Measurements from ENCODE around the gene ANAPC13. TPM values are rescaled to one million over a fixed set of nuclear protein-coding genes. Genes with fewer than 3 reads are reported as not detected.

Gene ANAPC13
- total RNA-seq, 2 experiments from 2014 or later: 29.8 to 50.6 TPM

- Histone ChIP-seq H3K27ac (ENCODE audit: low read depth, low read length, poor library complexity, severe bottlenecking) (peak overlapping the region; percentile 69), H3K4me1 (ENCODE audit: insufficient read depth, low read length, poor library complexity, severe bottlenecking) (peaks cover 62% of the 10 kb centered on the region), H3K4me2 (ENCODE audit: low read length) (peak overlapping the region; percentile 71), H3K9me2 (ENCODE audit: insufficient read depth, low read length) (no peaks in the 10 kb centered on the region), H3K9me3 (ENCODE audit: low read length) (0 out of 2 replicates have a peak, but pooled peaks cover 5% of the 10 kb centered on the region), H2AFZ (ENCODE audit: low read length) (peak overlapping the region; percentile 18; the same call in 1 of the 2 replicates), H3K79me2 (ENCODE audit: insufficient read depth, low read depth, low read length) (no peaks in the 10 kb centered on the region), H3K36me3 (ENCODE audit: insufficient read depth, low read length) (no peaks in the 10 kb centered on the region), H3K4me3 (ENCODE audit: low read depth, low read length, poor library complexity, severe bottlenecking) (no peak overlapping the region), H4K20me1 (ENCODE audit: insufficient read depth, low read length) (no peaks in the 10 kb centered on the region)
- no peak for TF ChIP-seq EZH2phosphoT487 (IDR thresholded peaks at IDR 0.05; ENCODE audit: borderline replicate concordance, low read depth, low read length)
- TF ChIP-seq CTCF (conservative IDR thresholded peaks at IDR 0.05; ENCODE audit: low read length): no peak
- no TSS peak for BruUV-seq (replicated peaks)
- CTCF ChIA-PET (ENCODE audit: unreplicated experiment): interaction anchor here (0.8 kb wide), 1 partner anchor 14 kb away, joined by 3 read pairs; no protein-coding TSS in a partner anchor
- intact Hi-C loops (cut with micrococcal nuclease; ENCODE audit: unreplicated experiment): no loop called here
- POLR2A ChIA-PET: interaction anchor here (0.7 to 1.4 kb wide), 6 partner anchors 11 to 195 kb away, joined by 3 to 5 read pairs (median 4); no protein-coding TSS in a partner anchor
- DNase-seq (ENCODE audit: low spot score): peak; percentile 19
Observed at GRCh38 chr3:134432236-134432635, 53.5 kb downstream of the ANAPC13 start.

GRCh38 chr3:134430950-134431445 lies 54.8 kb downstream of the ANAPC13 start:
- Histone ChIP-seq H3K4me3 (ENCODE audit: low read depth, low read length, poor library complexity, severe bottlenecking) (peak overlapping the region; percentile 4), H3K9me2 (ENCODE audit: insufficient read depth, low read length) (no peaks in the 10 kb centered on the region), H3K36me3 (ENCODE audit: insufficient read depth, low read length) (no peaks in the 10 kb centered on the region), H3K4me1 (ENCODE audit: insufficient read depth, low read length, poor library complexity, severe bottlenecking) (peaks cover 62% of the 10 kb centered on the region), H2AFZ (ENCODE audit: low read length) (no peak overlapping the region; the same call in 1 of the 2 replicates), H3K9me3 (ENCODE audit: low read length) (0 out of 2 replicates have a peak, but pooled peaks cover 5% of the 10 kb centered on the region), H3K79me2 (ENCODE audit: insufficient read depth, low read depth, low read length) (no peaks in the 10 kb centered on the region), H3K27ac (ENCODE audit: low read depth, low read length, poor library complexity, severe bottlenecking) (peak overlapping the region; percentile 69), H3K4me2 (ENCODE audit: low read length) (peak overlapping the region; percentile 71), H4K20me1 (ENCODE audit: insufficient read depth, low read length) (no peaks in the 10 kb centered on the region)
- BruUV-seq (replicated peaks): no TSS peak
- peak; percentile 86 for DNase-seq (ENCODE audit: low spot score)
- ChIA-PET POLR2A (interaction anchor here (0.9 to 1.2 kb wide), 2 partner anchors 15 to 52 kb away, joined by 3 read pairs; no protein-coding TSS in a partner anchor), CTCF (ENCODE audit: unreplicated experiment) (no interaction called here)
- intact Hi-C loops (cut with micrococcal nuclease; ENCODE audit: unreplicated experiment): no loop called here
- TF ChIP-seq CTCF (conservative IDR thresholded peaks at IDR 0.05; ENCODE audit: low read length) (no peak), EZH2phosphoT487 (IDR thresholded peaks at IDR 0.05; ENCODE audit: borderline replicate concordance, low read depth, low read length) (no peak)

GRCh38 chr3:134430174-134430573 lies 55.6 kb downstream of the ANAPC13 start:
- no TSS peak for BruUV-seq (replicated peaks)
- Histone ChIP-seq H4K20me1 (ENCODE audit: insufficient read depth, low read length) (no peaks in the 10 kb centered on the region), H3K4me2 (ENCODE audit: low read length) (peak overlapping the region; percentile 71), H3K4me1 (ENCODE audit: insufficient read depth, low read length, poor library complexity, severe bottlenecking) (peaks cover 62% of the 10 kb centered on the region), H3K36me3 (ENCODE audit: insufficient read depth, low read length) (no peaks in the 10 kb centered on the region), H3K9me3 (ENCODE audit: low read length) (0 out of 2 replicates have a peak, but pooled peaks cover 5% of the 10 kb centered on the region), H3K4me3 (ENCODE audit: low read depth, low read length, poor library complexity, severe bottlenecking) (no peak overlapping the region), H3K27ac (ENCODE audit: low read depth, low read length, poor library complexity, severe bottlenecking) (peak overlapping the region; percentile 69), H3K9me2 (ENCODE audit: insufficient read depth, low read length) (no peaks in the 10 kb centered on the region), H2AFZ (ENCODE audit: low read length) (no peak overlapping the region), H3K79me2 (ENCODE audit: insufficient read depth, low read depth, low read length) (no peaks in the 10 kb centered on the region)
- intact Hi-C loops (cut with micrococcal nuclease; ENCODE audit: unreplicated experiment): no loop called here
- ChIA-PET POLR2A (interaction anchor here (0.9 kb wide), 1 partner anchor 16 kb away, joined by 3 read pairs; no protein-coding TSS in a partner anchor), CTCF (ENCODE audit: unreplicated experiment) (no interaction called here)
- DNase-seq (ENCODE audit: low spot score): no peak
- TF ChIP-seq EZH2phosphoT487 (IDR thresholded peaks at IDR 0.05; ENCODE audit: borderline replicate concordance, low read depth, low read length) (no peak), CTCF (conservative IDR thresholded peaks at IDR 0.05; ENCODE audit: low read length) (no peak)
